DMS53 treated with DMSO at 0.1 percent for 48 hours (cell line): ENCODE measurements around the gene PPME1.
"Not testable (repeated sequence)": the region's sequence is repeated elsewhere in the genome, so short reads cannot be mapped to it uniquely, and the experiment has no call there.

Experiments used
- DNase-seq: peaks from one replicate; lab custom pipeline; 2025; ENCODE audit not compliant: unreplicated experiment; lab: John Stamatoyannopoulos, UW

The PPME1 gene

GRCh38 chr11:74170694-74171629 lies at the start of gene PPME1, which contains the start of gene C2CD3:
Gene PPME1 (plus strand): TSS chr11:74171289. CDS start chr11:74171422, 133 bp downstream.
Gene C2CD3 (minus strand): TSS chr11:74171002. CDS start chr11:74170792, 210 bp downstream.
- DNase-seq: peak; percentile 100

- no peak for DNase-seq
Measured at GRCh38 chr11:74121804-74122203, 49.3 kb upstream of the PPME1 start.

GRCh38 chr11:74123008-74123448 lies 48.1 kb upstream of the PPME1 start:
- no peak for DNase-seq

GRCh38 chr11:74129121-74129520 lies 42.0 kb upstream of the PPME1 start:
- not testable (repeated sequence) for DNase-seq

GRCh38 chr11:74132833-74133232 lies 38.3 kb upstream of the PPME1 start:
- no peak for DNase-seq

- no peak for DNase-seq
Measured at GRCh38 chr11:74133436-74133835, 37.7 kb upstream of the PPME1 start.

GRCh38 chr11:74134661-74135060 lies 36.4 kb upstream of the PPME1 start:
- no peak for DNase-seq

- DNase-seq: no peak
Measured at GRCh38 chr11:74135127-74135840, 35.8 kb upstream of the PPME1 start.

- peak; percentile 58 for DNase-seq
Measured at GRCh38 chr11:74138021-74138420, 33.1 kb upstream of the PPME1 start.

- DNase-seq: peak; percentile 99
Measured at GRCh38 chr11:74138572-74138971, 32.5 kb upstream of the PPME1 start.

- no peak for DNase-seq
Measured at GRCh38 chr11:74139151-74139918, 31.8 kb upstream of the PPME1 start.

- DNase-seq: not testable (repeated sequence)
Measured at GRCh38 chr11:74139919-74140431, 31.1 kb upstream of the PPME1 start.

- DNase-seq: peak; percentile 22
Measured at GRCh38 chr11:74141241-74141695, 29.8 kb upstream of the PPME1 start.

GRCh38 chr11:74141908-74142307 lies 29.2 kb upstream of the PPME1 start:
- no peak for DNase-seq

- DNase-seq: no peak
Measured at GRCh38 chr11:74142624-74143023, 28.5 kb upstream of the PPME1 start.

GRCh38 chr11:74144592-74144991 lies 26.5 kb upstream of the PPME1 start:
- no peak for DNase-seq

- no peak for DNase-seq
Measured at GRCh38 chr11:74147199-74147929, 23.7 kb upstream of the PPME1 start.

GRCh38 chr11:74153224-74153623 lies 17.9 kb upstream of the PPME1 start:
- no peak for DNase-seq

GRCh38 chr11:74154620-74155281 lies 16.3 kb upstream of the PPME1 start:
- DNase-seq: no peak

- DNase-seq: no peak
Measured at GRCh38 chr11:74157169-74157568, 13.9 kb upstream of the PPME1 start.
